PC-9 (cell line): ENCODE measurements around the gene HSPA1A. TPM values are rescaled to one million over a fixed set of nuclear protein-coding genes. Genes with fewer than 3 reads are reported as not detected.

Experiments
- BruUV-seq: library from RNA; stranded (reverse); fragments of 400-500 nt; replicated peaks from 2 replicates; lab custom pipeline; 2021; lab: Mats Ljungman, UMichigan
- CTCF ChIA-PET: fragments of 300-600 bp; sonication (Branson Sonifier 250); formaldehyde crosslinking; loops from one replicate; lab custom pipeline; 2022; ENCODE audit warnings: antibody characterized with exemption; lab: Charles Lee
- POLR2A ChIA-PET: fragments of 300-600 bp; sonication (Branson Sonifier 250); formaldehyde crosslinking; loops from one replicate; lab custom pipeline; 2022; ENCODE audit warnings: antibody characterized with exemption; ENCODE audit not compliant: unreplicated experiment; lab: Charles Lee
- DNase-seq, 2 experiments: peaks; one replicate each; pipeline versions ENCODE4 v3.0.0 to v3.0.0-alpha.2; 2015 to 2022; ENCODE audit warnings: mixed read lengths in 1 of 2
- H2AFZ ChIP-seq: fragments of 200-600 bp; sonication (generic); 2 replicates; pipeline ENCODE4 v1.8.1; 2017; ENCODE audit warnings: antibody characterized with exemption
- H3F3A ChIP-seq: fragments of 200-600 bp; sonication (generic); 2 replicates; pipeline ENCODE4 v1.8.1; 2017; ENCODE audit warnings: antibody characterized with exemption, mild to moderate bottlenecking, low read depth; ENCODE audit not compliant: insufficient read depth
- H3K27ac ChIP-seq: fragments of 200-600 bp; sonication (generic); 2 replicates; pipeline ENCODE4 v1.6.1; 2016; ENCODE audit warnings: mixed run types
- H3K27me3 ChIP-seq: fragments of 200-600 bp; sonication (generic); 2 replicates; pipeline ENCODE4 v1.6.1; 2016; ENCODE audit warnings: low read depth, mixed run types; ENCODE audit not compliant: insufficient read depth
- H3K36me3 ChIP-seq: fragments of 200-600 bp; sonication (generic); 2 replicates; pipeline ENCODE4 v1.6.1; 2016; ENCODE audit warnings: low read depth, mixed run types
- H3K4me1 ChIP-seq: fragments of 200-600 bp; sonication (generic); replicated peaks from 2 replicates; pipeline ENCODE4 v1.6.1; 2016; ENCODE audit warnings: mixed run types; ENCODE audit not compliant: insufficient read depth
- H3K4me2 ChIP-seq: fragments of 200-600 bp; sonication (generic); 2 replicates; pipeline ENCODE4 v1.6.1; 2017; ENCODE audit warnings: mixed run types
- H3K4me3 ChIP-seq: fragments of 200-600 bp; sonication (generic); 2 replicates; pipeline ENCODE4 v1.6.1; 2016; ENCODE audit warnings: mixed run types
- H3K79me2 ChIP-seq: fragments of 200-600 bp; sonication (generic); 2 replicates; pipeline ENCODE4 v1.6.1; 2017; ENCODE audit warnings: low read depth, mixed run types
- H3K9me2 ChIP-seq: fragments of 200-600 bp; sonication (generic); 2 replicates; pipeline ENCODE4 v1.8.1; 2017; ENCODE audit warnings: mild to moderate bottlenecking; ENCODE audit not compliant: insufficient read depth
- H3K9me3 ChIP-seq: fragments of 200-600 bp; sonication (generic); 2 replicates; pipeline ENCODE4 v1.8.1; 2016; ENCODE audit warnings: low read depth; ENCODE audit not compliant: insufficient read depth
- H4K20me1 ChIP-seq: fragments of 200-600 bp; sonication (generic); 2 replicates; pipeline ENCODE4 v1.8.1; 2017; ENCODE audit not compliant: insufficient read depth
- CTCF ChIP-seq: fragments of 200-600 bp; sonication (generic); conservative IDR thresholded peaks from 2 replicates; pipeline ENCODE4 v1.6.1; 2017; ENCODE audit warnings: mixed run types, antibody characterized with exemption, mild to moderate bottlenecking, moderate library complexity
- EZH2 ChIP-seq: fragments of 200-600 bp; sonication (generic); IDR thresholded peaks from 2 replicates; pipeline ENCODE4 v1.8.0; 2017; ENCODE audit warnings: antibody characterized with exemption, low read depth
- intact Hi-C: fragments of 100-400 bp; cut with micrococcal nuclease; formaldehyde crosslinking; loops from one replicate; pipeline ENCODE4 v1.10.0; 2022; ENCODE audit not compliant: unreplicated experiment
- total RNA-seq: library from RNA; stranded (reverse); gene quantifications from 2 replicates; pipeline ENCODE4 v1.2.3, GENCODE V29; 2021

HSPA1A gene
- total RNA-seq, 1 experiment from 2014 or later, result 385 TPM

- peak overlapping the region; percentile 24 for H3K27ac ChIP-seq
- no peak overlapping the region for H2AFZ ChIP-seq
- H3K36me3 ChIP-seq, result peaks cover 5% of the 10 kb centered on the region; the same call in 1 of the 2 replicates
- intact Hi-C loops, result loop anchor here (2.0 to 5.0 kb wide), 4 partner anchors 17 to 121 kb away; partner anchors contain the start of genes EHMT2, HSPA1A, HSPA1L and SLC44A4
- H3K4me2 ChIP-seq, result peak overlapping the region; percentile 88
- no peaks in the 10 kb centered on the region for H3K9me3 ChIP-seq
- BruUV-seq, result no TSS peak
- DNase-seq, result no peak
- H3K9me2 ChIP-seq, result no peaks in the 10 kb centered on the region
- ChIA-PET CTCF (interaction anchor here (0.7 kb wide), 1 partner anchor 36 kb away, joined by 7 read pairs; the partner anchor contains the start of gene VARS1), POLR2A (interaction anchor here (0.6 to 1.2 kb wide), 2 partner anchors 17 to 171 kb away, joined by 4 to 5 read pairs; partner anchors contain the start of gene C6orf47)
- no peak for TF ChIP-seq CTCF
- no peak for TF ChIP-seq EZH2
- peaks cover 24% of the 10 kb centered on the region for H4K20me1 ChIP-seq
- H3F3A ChIP-seq, result peaks cover 49% of the 10 kb centered on the region
- peaks cover 72% of the 10 kb centered on the region for H3K79me2 ChIP-seq
- peak overlapping the region; percentile 67 for H3K4me3 ChIP-seq
- no peaks in the 10 kb centered on the region for H3K27me3 ChIP-seq
- peaks cover 21% of the 10 kb centered on the region for H3K4me1 ChIP-seq
These were observed 16.2 kb downstream of the HSPA1A start for GRCh38 chr6:31831350-31832215.

GRCh38 chr6:31834367-31835250 lies 19.3 kb downstream of the HSPA1A start:
- peak; percentile 71 to 80 for DNase-seq
- peak overlapping the region; percentile 98 for H3K4me2 ChIP-seq
- ChIA-PET CTCF (interaction anchor here (0.7 kb wide), 2 partner anchors 59 to 64 kb away, joined by 4 read pairs; no protein-coding TSS in a partner anchor), POLR2A (interaction anchor here (0.5 kb wide), 2 partner anchors 17 to 60 kb away, joined by 3 to 4 read pairs; no protein-coding TSS in a partner anchor)
- H3K27ac ChIP-seq, result peak overlapping the region; percentile 77
- H3K4me3 ChIP-seq, result peak overlapping the region; percentile 94
- intact Hi-C loops, result loop anchor here (1.0 to 5.0 kb wide), 5 partner anchors 28 to 154 kb away; partner anchors contain the start of genes EHMT2, NEU1 and SLC44A4
- no peak for TF ChIP-seq EZH2
- no peak for TF ChIP-seq CTCF
- H3F3A ChIP-seq, result peaks cover 74% of the 10 kb centered on the region
- H2AFZ ChIP-seq, result peak overlapping the region; percentile 74
- no peaks in the 10 kb centered on the region for H3K9me2 ChIP-seq
- peaks cover 52% of the 10 kb centered on the region for H4K20me1 ChIP-seq
- peaks cover 93% of the 10 kb centered on the region for H3K79me2 ChIP-seq
- H3K36me3 ChIP-seq, result peaks cover 34% of the 10 kb centered on the region
- H3K9me3 ChIP-seq, result no peaks in the 10 kb centered on the region
- H3K4me1 ChIP-seq, result peaks cover 38% of the 10 kb centered on the region
- no peaks in the 10 kb centered on the region for H3K27me3 ChIP-seq
- BruUV-seq, result TSS peak; percentile 58

- Histone ChIP-seq H3K79me2 (peaks cover 78% of the 10 kb centered on the region), H3K27ac (peak overlapping the region; percentile 77), H2AFZ (no peak overlapping the region), H3K27me3 (no peaks in the 10 kb centered on the region), H3F3A (peaks cover 86% of the 10 kb centered on the region), H4K20me1 (peaks cover 50% of the 10 kb centered on the region), H3K4me2 (peak overlapping the region; percentile 98), H3K9me2 (no peaks in the 10 kb centered on the region), H3K4me3 (peak overlapping the region; percentile 94), H3K9me3 (no peaks in the 10 kb centered on the region), H3K36me3 (peaks cover 44% of the 10 kb centered on the region), H3K4me1 (peaks cover 38% of the 10 kb centered on the region)
- no TSS peak for BruUV-seq
- ChIA-PET POLR2A (interaction anchor here (0.5 to 0.6 kb wide), 2 partner anchors 28 to 136 kb away, joined by 3 read pairs; a partner anchor contains a TSS), CTCF (no interaction called here)
- DNase-seq, result no peak
- TF ChIP-seq CTCF (no peak), EZH2 (no peak)
- intact Hi-C loops, result no loop called here
These were observed 20.7 kb downstream of the HSPA1A start for GRCh38 chr6:31836047-31836473.
